ENCODE results near the gene AHSA1. TPM values are rescaled to one million over a fixed set of nuclear protein-coding genes. Genes with fewer than 3 reads are reported as not detected.
A peak's percentile ranks its signal among the peaks of the same experiment; 100 is the strongest.

Gene AHSA1
- total and polyA plus RNA-seq, 2 of the 8 experiments (the other 6 are each of a cell fraction or from before 2014, with no cell fraction given) = 155 to 221 TPM

GRCh38 chr14:77498120-77498979 lies 40.5 kb downstream of the AHSA1 start, which contains the start of gene ISM2:
Gene ISM2, minus strand, starts transcription at chr14:77498816. Its CDS starts 23 bp downstream, at chr14:77498793.
- POLR2A ChIA-PET (ENCODE audit: partially characterized antibody) = interaction anchor here (0.8 to 1.5 kb wide), 2 partner anchors 14 to 26 kb away, joined by 3 to 4 read pairs; no protein-coding TSS in a partner anchor
- Histone ChIP-seq H3K36me3 (ENCODE audit: control insufficient read depth in 2 of 4, insufficient read depth in 4 of 4, low read length in 3 of 4) (no peaks in the 10 kb centered on the region; a peak in 1 of 8 replicates), H3K14ac (ENCODE audit: insufficient read length) (no peak within 1 kb of the TSS), H2AFZ (ENCODE audit: low read length) (peak within 1 kb of the TSS; percentile 36; the same call in 1 of the 2 replicates), H3K4me1 (replicated peaks in 1 of 4; ENCODE audit: control insufficient read depth in 3 of 4, insufficient read depth in 4 of 4, low read length in 3 of 4) (peaks cover 0 to 7% (median 3%) of the 10 kb centered on the region in 4 experiments; a peak in 4 of 7 replicates), H3K18ac (ENCODE audit: extremely low read depth, low read length) (no peak within 1 kb of the TSS; the same call in none of the 2 replicates), H3K27me3 (replicated peaks in 1 of 4; ENCODE audit: control insufficient read depth in 3 of 4, extremely low read depth in 1 of 4, insufficient read depth in 3 of 4, low read length in 3 of 4) (peaks cover 26 to 44% (median 38%) of the 10 kb centered on the region in 4 experiments), H3K4me3 (ENCODE audit: extremely low read depth in 1 of 4, insufficient read depth in 2 of 4, low read depth in 3 of 4, low read length in 4 of 4) (peak within 1 kb of the TSS; percentile 44 to 71 (median 54)), H2BK15ac (ENCODE audit: low read length) (no peak within 1 kb of the TSS), H3K56ac (replicated peaks; ENCODE audit: insufficient read length, low read depth, low read length) (no peak within 1 kb of the TSS), H3K79me2 (ENCODE audit: control insufficient read depth in 1 of 2, insufficient read depth in 2 of 2, low read length in 2 of 2) (no peaks in the 10 kb centered on the region), H3K4ac (replicated peaks; ENCODE audit: insufficient read length, low read depth, low read length) (no peak within 1 kb of the TSS), H3K9me3 (ENCODE audit: insufficient read depth in 2 of 2, low read depth in 1 of 2, low read length in 1 of 2) (no peaks in the 10 kb centered on the region), H2BK5ac (ENCODE audit: low read depth, low read length) (no peak within 1 kb of the TSS), H3K27ac (ENCODE audit: low read depth, low read length) (no peak within 1 kb of the TSS), H4K91ac (replicated peaks; ENCODE audit: insufficient read length, low read length) (no peak within 1 kb of the TSS), H3K4me2 (ENCODE audit: insufficient read depth in 1 of 2, low read depth in 2 of 2, low read length in 2 of 2) (peak within 1 kb of the TSS; percentile 89 to 92), H2BK20ac (ENCODE audit: low read length) (no peak within 1 kb of the TSS), H2BK12ac (ENCODE audit: low read depth, low read length) (no peak within 1 kb of the TSS; the same call in 1 of the 2 replicates), H3K23me2 (ENCODE audit: low read depth, low read length) (peaks cover 14% of the 10 kb centered on the region; the same call in 1 of the 2 replicates), H3K23ac (ENCODE audit: insufficient read length) (no peak within 1 kb of the TSS), H4K5ac (ENCODE audit: insufficient read length, low read depth, low read length) (no peak within 1 kb of the TSS), H2BK120ac (replicated peaks; ENCODE audit: low read depth, low read length) (no peak within 1 kb of the TSS), H3K9ac (replicated peaks in 1 of 4; ENCODE audit: extremely low read depth in 1 of 4, low read depth in 3 of 4, low read length in 3 of 4) (no peak within 1 kb of the TSS; a peak in 2 of 7 replicates), H4K20me1 (replicated peaks in 1 of 2; ENCODE audit: control insufficient read depth in 1 of 2, insufficient read depth in 2 of 2, low read length in 2 of 2) (peaks cover 0 to 2% of the 10 kb centered on the region in 2 experiments), H2AK5ac (ENCODE audit: low read depth, low read length) (no peak within 1 kb of the TSS), H3K79me1 (ENCODE audit: low read depth, low read length) (no peaks in the 10 kb centered on the region), H4K8ac (ENCODE audit: extremely low read depth, insufficient read depth, low read length) (peak within 1 kb of the TSS; percentile 68; the same call in 1 of the 2 replicates)
- 3% methylated on average over 93 of the region's 104 CpGs; no CpG with 5 or more reads in 1 of the 2 experiments for WGBS, 2 experiments (ENCODE audit: extremely low coverage in 1 of 2, insufficient coverage in 1 of 2, insufficient read length in 1 of 2, insufficient replicate concordance in 2 of 2, low coverage in 1 of 2, low lambda C conversion rate in 2 of 2, missing lambda C conversion rate in 1 of 2)
- CTCF ChIA-PET (ENCODE audit: partially characterized antibody) = interaction anchor here (1.0 to 2.3 kb wide), 2 partner anchors 39 to 285 kb away, joined by 3 to 11 read pairs; no protein-coding TSS in a partner anchor
- FAIRE-seq (no peak), DNase-seq (ENCODE audit: low read depth in 1 of 2, low spot score in 2 of 2) (peak in 1 of 2 experiments; percentile 72)
- no peak for TF ChIP-seq KDM5A (IDR thresholded peaks at IDR 0.05; ENCODE audit: low read length)
- peak; percentile 71 for TF ChIP-seq CTBP2 (IDR thresholded peaks at IDR 0.05; ENCODE audit: borderline replicate concordance, insufficient read depth, insufficient read length, low read length)
- no peak for TF ChIP-seq RXRA (IDR thresholded peaks at IDR 0.05; ENCODE audit: insufficient read depth, low read depth, low read length)
- TF ChIP-seq KDM1A (IDR thresholded peaks at IDR 0.05; ENCODE audit: borderline replicate concordance, low read length) = peak; percentile 63; the same call in 1 of the 2 replicates
- TF ChIP-seq RFX5 (IDR thresholded peaks at IDR 0.05; ENCODE audit: borderline replicate concordance, low read depth, low read length) = no peak
- TF ChIP-seq YY1 (IDR thresholded peaks at IDR 0.05; ENCODE audit: low read depth, low read length) = no peak
- TF ChIP-seq, protein P1, sequence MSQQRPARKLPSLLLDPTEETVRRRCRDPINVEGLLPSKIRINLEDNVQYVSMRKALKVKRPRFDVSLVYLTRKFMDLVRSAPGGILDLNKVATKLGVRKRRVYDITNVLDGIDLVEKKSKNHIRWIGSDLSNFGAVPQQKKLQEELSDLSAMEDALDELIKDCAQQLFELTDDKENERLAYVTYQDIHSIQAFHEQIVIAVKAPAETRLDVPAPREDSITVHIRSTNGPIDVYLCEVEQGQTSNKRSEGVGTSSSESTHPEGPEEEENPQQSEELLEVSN (IDR thresholded peaks at IDR 0.05) = peak; percentile 17
- no peak for TF ChIP-seq SP1 (IDR thresholded peaks at IDR 0.05; ENCODE audit: low read depth, low read length)
- peak; percentile 65 for TF ChIP-seq EZH2 (IDR thresholded peaks at IDR 0.05; ENCODE audit: low read depth, low read length, severe bottlenecking)
- 0 out of 2 replicates have a peak, but pooled peaks have one; percentile 12 for TF ChIP-seq BACH1 (IDR thresholded peaks at IDR 0.05; ENCODE audit: low read length)

Data from H1 (cell line).